Measurements from ENCODE around the gene HHIPL1. TPM values are rescaled to one million over a fixed set of nuclear protein-coding genes. Genes with fewer than 3 reads are reported as not detected.

The HHIPL1 gene
- total RNA-seq, 1 donor from 2014 or later = 0.86 TPM

- no peaks in the 10 kb centered on the region for H3K36me3 ChIP-seq (ENCODE audit: insufficient read depth, low read length)
- H3K9ac ChIP-seq (ENCODE audit: low read length) = peak overlapping the region; percentile 45
- H3K79me2 ChIP-seq (ENCODE audit: insufficient read depth, low read length) = peaks cover 74% of the 10 kb centered on the region
- Mint-ChIP-seq H3K27me3 (ENCODE audit: low read depth, unreplicated experiment) (peaks cover 27% of the 10 kb centered on the region), H3K4me1 (ENCODE audit: low read depth, unreplicated experiment) (peaks cover 14% of the 10 kb centered on the region), H3K9me3 (ENCODE audit: unreplicated experiment) (no peaks in the 10 kb centered on the region), H3K27ac (ENCODE audit: unreplicated experiment) (no peak overlapping the region), H3K36me3 (ENCODE audit: low read depth, unreplicated experiment) (no peaks in the 10 kb centered on the region), H3K4me3 (ENCODE audit: unreplicated experiment) (peak overlapping the region; percentile 73)
- H2AFZ ChIP-seq (ENCODE audit: low read depth, low read length) = no peak overlapping the region
- peak overlapping the region; percentile 84 for H3K4me2 ChIP-seq (ENCODE audit: low read length)
- H3K9me3 ChIP-seq (ENCODE audit: insufficient read depth, low read depth, low read length) = no peaks in the 10 kb centered on the region
- FAIRE-seq (no peak), DNase-seq (ENCODE audit: low read depth) (peak; percentile 59)
- H3K4me3 ChIP-seq (ENCODE audit: insufficient read depth, low read depth, low read length) = peak overlapping the region; percentile 58
- no peak for TF ChIP-seq EZH2 (IDR thresholded peaks at IDR 0.05; ENCODE audit: insufficient read depth, low read length)
- TF ChIP-seq CTCF (IDR thresholded peaks at IDR 0.05; ENCODE audit: insufficient read depth, low read depth, low read length) = no peak
- peaks cover 65% of the 10 kb centered on the region for H4K20me1 ChIP-seq (ENCODE audit: insufficient read depth, low read length)
- no peaks in the 10 kb centered on the region for H3K27me3 ChIP-seq (ENCODE audit: insufficient read depth, low read length)
- peak overlapping the region; percentile 14 for H3K27ac ChIP-seq (ENCODE audit: low read depth, low read length)
- H3K4me1 ChIP-seq (ENCODE audit: insufficient read depth, low read length) = peaks cover 30% of the 10 kb centered on the region
Observed at GRCh38 chr14:99601361-99601831, 43.5 kb upstream of the HHIPL1 start.

GRCh38 chr14:99602054-99602787, 42.7 kb upstream of the HHIPL1 start:
- H3K9me3 Mint-ChIP-seq (ENCODE audit: unreplicated experiment) = no peaks in the 10 kb centered on the region
- DNase-seq (ENCODE audit: low read depth) (peak; percentile 25), FAIRE-seq (no peak)
- TF ChIP-seq CTCF (IDR thresholded peaks at IDR 0.05; ENCODE audit: insufficient read depth, low read depth, low read length) (no peak), EZH2 (IDR thresholded peaks at IDR 0.05; ENCODE audit: insufficient read depth, low read length) (no peak)
- Histone ChIP-seq H3K9ac (ENCODE audit: low read length) (peak overlapping the region; percentile 45), H3K4me2 (ENCODE audit: low read length) (peak overlapping the region; percentile 84), H3K4me1 (ENCODE audit: insufficient read depth, low read length) (peaks cover 30% of the 10 kb centered on the region), H3K27me3 (ENCODE audit: insufficient read depth, low read length) (no peaks in the 10 kb centered on the region), H3K9me3 (ENCODE audit: insufficient read depth, low read depth, low read length) (no peaks in the 10 kb centered on the region), H2AFZ (ENCODE audit: low read depth, low read length) (no peak overlapping the region), H3K4me3 (ENCODE audit: insufficient read depth, low read depth, low read length) (peak overlapping the region; percentile 58), H3K36me3 (ENCODE audit: insufficient read depth, low read length) (no peaks in the 10 kb centered on the region), H3K27ac (ENCODE audit: low read depth, low read length) (no peak overlapping the region), H3K79me2 (ENCODE audit: insufficient read depth, low read length) (peaks cover 65% of the 10 kb centered on the region), H4K20me1 (ENCODE audit: insufficient read depth, low read length) (peaks cover 56% of the 10 kb centered on the region)
- no peaks in the 10 kb centered on the region for H3K36me3 Mint-ChIP-seq (ENCODE audit: low read depth, unreplicated experiment)
- H3K4me3 Mint-ChIP-seq (ENCODE audit: unreplicated experiment) = peak overlapping the region; percentile 80
- H3K27me3 Mint-ChIP-seq (ENCODE audit: low read depth, unreplicated experiment) = peaks cover 27% of the 10 kb centered on the region
- H3K4me1 Mint-ChIP-seq (ENCODE audit: low read depth, unreplicated experiment) = peaks cover 14% of the 10 kb centered on the region
- peak overlapping the region; percentile 7 for H3K27ac Mint-ChIP-seq (ENCODE audit: unreplicated experiment)
